ENCODE measurements around the gene SMC1B. TPM values are rescaled to one million over a fixed set of nuclear protein-coding genes. Genes with fewer than 3 reads are reported as not detected.

SMC1B gene
- total RNA-seq, 2 experiments from 2014 or later, result not detected

GRCh38 chr22:45366713-45367112 is 46.7 kb downstream of the SMC1B start:
- no peaks in the 10 kb centered on the region for H3K4me1 ChIP-seq (ENCODE audit: insufficient read depth, low read length)
- Mint-ChIP-seq H3K9me3 (peaks cover 5% of the 10 kb centered on the region), H3K4me3 (no peak overlapping the region), H3K27ac (no peak overlapping the region), H3K27me3 (peaks cover 7% of the 10 kb centered on the region), H3K4me1 (ENCODE audit: low read depth) (no peaks in the 10 kb centered on the region), H3K36me3 (ENCODE audit: low read depth) (no peaks in the 10 kb centered on the region)
- DNase-seq, result no peak
- ChIA-PET CTCF (no interaction called here), POLR2A (no interaction called here)
- no peak overlapping the region for H3K4me3 ChIP-seq (ENCODE audit: low read length)
- peaks cover 0 to 5% of the 10 kb centered on the region in 2 experiments for H3K27me3 ChIP-seq (ENCODE audit: control insufficient read depth in 1 of 2, insufficient read depth in 2 of 2, low read length in 2 of 2)
- H3K36me3 ChIP-seq (ENCODE audit: insufficient read depth, low read length), result no peaks in the 10 kb centered on the region
- intact Hi-C loops (cut with DNase I, micrococcal nuclease), result no loop called here
- H3K9me3 ChIP-seq (ENCODE audit: control insufficient read depth in 1 of 2, insufficient read depth in 1 of 2, low read length in 2 of 2), result peaks cover 4 to 6% of the 10 kb centered on the region in 2 experiments
- no peak overlapping the region for H3K27ac ChIP-seq (ENCODE audit: low read depth in 1 of 2, low read length in 2 of 2)
- TF ChIP-seq CTCF (IDR thresholded peaks at IDR 0.05), result no peak
- ATAC-seq (ENCODE audit: poor library complexity), result no peak

- no peak overlapping the region for H3K27ac ChIP-seq (ENCODE audit: low read depth in 1 of 2, low read length in 2 of 2)
- intact Hi-C loops (cut with DNase I, micrococcal nuclease), result loop anchor here in 1 of 2 experiments (10.0 kb wide), 1 partner anchor 65 kb away; no protein-coding TSS in a partner anchor
- Mint-ChIP-seq H3K27ac (no peak overlapping the region), H3K27me3 (no peaks in the 10 kb centered on the region), H3K4me1 (ENCODE audit: low read depth) (no peaks in the 10 kb centered on the region), H3K36me3 (ENCODE audit: low read depth) (no peaks in the 10 kb centered on the region), H3K4me3 (no peak overlapping the region), H3K9me3 (no peaks in the 10 kb centered on the region)
- H3K36me3 ChIP-seq (ENCODE audit: insufficient read depth, low read length), result no peaks in the 10 kb centered on the region
- no peak overlapping the region for H3K4me3 ChIP-seq (ENCODE audit: low read length)
- H3K9me3 ChIP-seq (ENCODE audit: control insufficient read depth in 1 of 2, insufficient read depth in 1 of 2, low read length in 2 of 2), result no peaks in the 10 kb centered on the region
- POLR2A ChIA-PET, result no interaction called here
- TF ChIP-seq CTCF (IDR thresholded peaks at IDR 0.05), result no peak
- H3K4me1 ChIP-seq (ENCODE audit: insufficient read depth, low read length), result no peaks in the 10 kb centered on the region
- CTCF ChIA-PET, result no interaction called here
- H3K27me3 ChIP-seq (ENCODE audit: control insufficient read depth in 1 of 2, insufficient read depth in 2 of 2, low read length in 2 of 2), result no peaks in the 10 kb centered on the region
- DNase-seq, result no peak
- no peak for ATAC-seq (ENCODE audit: poor library complexity)
Observed at GRCh38 chr22:45359627-45360026, 53.8 kb downstream of the SMC1B start.

GRCh38 chr22:45358127-45358526 is 55.3 kb downstream of the SMC1B start:
- Histone ChIP-seq H3K36me3 (ENCODE audit: insufficient read depth, low read length) (no peaks in the 10 kb centered on the region), H3K27me3 (ENCODE audit: control insufficient read depth in 1 of 2, insufficient read depth in 2 of 2, low read length in 2 of 2) (no peaks in the 10 kb centered on the region), H3K27ac (ENCODE audit: low read depth in 1 of 2, low read length in 2 of 2) (no peak overlapping the region), H3K4me1 (ENCODE audit: insufficient read depth, low read length) (no peaks in the 10 kb centered on the region), H3K4me3 (ENCODE audit: low read length) (no peak overlapping the region), H3K9me3 (ENCODE audit: control insufficient read depth in 1 of 2, insufficient read depth in 1 of 2, low read length in 2 of 2) (no peaks in the 10 kb centered on the region)
- TF ChIP-seq CTCF (IDR thresholded peaks at IDR 0.05), result no peak
- intact Hi-C loops (cut with DNase I, micrococcal nuclease), result loop anchor here in 1 of 2 experiments (10.0 kb wide), 1 partner anchor 63 kb away; no protein-coding TSS in a partner anchor
- POLR2A ChIA-PET, result interaction anchor here (1.5 kb wide), 1 partner anchor 34 kb away, joined by 5 read pairs; no protein-coding TSS in a partner anchor
- Mint-ChIP-seq H3K36me3 (ENCODE audit: low read depth) (no peaks in the 10 kb centered on the region), H3K27me3 (no peaks in the 10 kb centered on the region), H3K4me1 (ENCODE audit: low read depth) (no peaks in the 10 kb centered on the region), H3K4me3 (no peak overlapping the region), H3K9me3 (no peaks in the 10 kb centered on the region), H3K27ac (no peak overlapping the region)
- ATAC-seq (ENCODE audit: poor library complexity) (no peak), DNase-seq (no peak)
- CTCF ChIA-PET, result no interaction called here
